Keratinocyte (primary cell): ENCODE data around the gene FIBP. TPM values are rescaled to one million over a fixed set of nuclear protein-coding genes. Genes with fewer than 3 reads are reported as not detected.
A peak's percentile ranks its signal among the peaks of the same experiment; 100 is the strongest.

Experiments used
- DNase-seq: peaks from one replicate; pipeline ENCODE4 v3.0.0-alpha.2; 2011; ENCODE audit warnings: low read depth, missing footprints, low spot score
- FAIRE-seq: peaks from 2 replicates; lab custom pipeline; 2011; peaks lifted over from hg19 to GRCh38; lab: Jason Lieb, UNC
- H2AFZ ChIP-seq: 2 replicates; pipeline ENCODE4 v1.6.0; 2012; ENCODE audit warnings: low read length, control low read depth, inconsistent platforms; ENCODE audit not compliant: control insufficient read depth
- H3K27ac ChIP-seq: 2 replicates; pipeline ENCODE4 v1.5.1; 2011; ENCODE audit warnings: low read length; ENCODE audit not compliant: control insufficient read depth, insufficient read depth
- H3K27me3 ChIP-seq: 3 replicates; pipeline ENCODE4 v1.6.0; 2011; ENCODE audit warnings: low read length; ENCODE audit not compliant: control insufficient read depth, insufficient read depth; ENCODE audit errors: extremely low read depth
- H3K36me3 ChIP-seq, 2 experiments: 2 replicates in 1 of 2; 3 replicates in 1 of 2; pipeline ENCODE4 v1.5.1; 2011; ENCODE audit warnings: low read length in 2 of 2, mild to moderate bottlenecking in 1 of 2; ENCODE audit not compliant: control insufficient read depth in 2 of 2, insufficient read depth in 2 of 2; ENCODE audit errors: extremely low read depth in 1 of 2
- H3K4me1 ChIP-seq: 3 replicates; pipeline ENCODE4 v1.5.1; 2011; ENCODE audit warnings: low read length; ENCODE audit not compliant: control insufficient read depth, insufficient read depth; ENCODE audit errors: extremely low read depth
- H3K4me2 ChIP-seq: 3 replicates; pipeline ENCODE4 v1.6.0; 2011; ENCODE audit warnings: low read depth, low read length; ENCODE audit not compliant: control insufficient read depth, insufficient read depth; ENCODE audit errors: extremely low read depth
- H3K4me3 ChIP-seq, 3 experiments: fragments of 200-600 bp in 1 of 3; sonication (generic) in 1 of 3; 2 replicates in 2 of 3; 3 replicates in 1 of 3; pipeline ENCODE4 v1.5.1; 2011 to 2016; ENCODE audit warnings: low read length in 3 of 3, mild to moderate bottlenecking in 3 of 3, control low read depth in 2 of 3, inconsistent platforms in 1 of 3, low read depth in 1 of 3, mixed read lengths in 1 of 3, mixed run types in 1 of 3, moderate library complexity in 1 of 3; ENCODE audit not compliant: control insufficient read depth in 2 of 3, insufficient read depth in 2 of 3; ENCODE audit errors: extremely low read depth in 1 of 3
- H3K79me2 ChIP-seq: 2 replicates; pipeline ENCODE4 v1.6.0; 2012; ENCODE audit warnings: low read length; ENCODE audit not compliant: control insufficient read depth, insufficient read depth
- H3K9ac ChIP-seq: 3 replicates; pipeline ENCODE4 v1.6.0; 2011; ENCODE audit warnings: low read length; ENCODE audit not compliant: control insufficient read depth, insufficient read depth; ENCODE audit errors: extremely low read depth
- H3K9me1 ChIP-seq: 3 replicates; pipeline ENCODE4 v1.6.0; 2011; ENCODE audit warnings: low read length; ENCODE audit not compliant: control insufficient read depth, insufficient read depth; ENCODE audit errors: extremely low read depth
- H3K9me3 ChIP-seq: 2 replicates; pipeline ENCODE4 v1.5.1; 2012; ENCODE audit warnings: low read depth, low read length; ENCODE audit not compliant: control insufficient read depth
- H4K20me1 ChIP-seq: 3 replicates; pipeline ENCODE4 v1.6.0; 2011; ENCODE audit warnings: low read length; ENCODE audit not compliant: control insufficient read depth, insufficient read depth; ENCODE audit errors: extremely low read depth
- CTCF ChIP-seq, 3 experiments: IDR thresholded peaks in 1 of 3; conservative IDR thresholded peaks in 1 of 3; optimal IDR thresholded peaks in 1 of 3; 2 replicates in 2 of 3; 3 replicates in 1 of 3; pipeline versions ENCODE3 to v1.5.1; 2011; ENCODE audit warnings: low read length in 3 of 3, mild to moderate bottlenecking in 3 of 3, moderate library complexity in 2 of 3, control low read depth in 1 of 3, inconsistent platforms in 1 of 3; ENCODE audit not compliant: insufficient read depth in 2 of 3; ENCODE audit errors: extremely low read depth in 1 of 3
- EZH2 ChIP-seq: IDR thresholded peaks from one replicate; pipeline ENCODE4 v1.6.1; 2012; ENCODE audit warnings: inconsistent platforms, mild to moderate bottlenecking, low read length, moderate library complexity
- dilution Hi-C: fragments of 300-500 bp; cut with MboI; formaldehyde crosslinking; loops from one replicate; pipeline ENCODE4 v1.7.0; 2020; ENCODE audit warnings: low sequenced_read_pairs; ENCODE audit not compliant: extremely low pct_ligation_motif_present
- polyA plus RNA-seq, 5 experiments: library from polyadenylated mRNA; depleted of rRNA in 3 of 5; stranded (reverse) in 3 of 5; stranded (forward) in 1 of 5; unstranded in 1 of 5; fragments of >200 nt; gene quantifications; 1 replicate in 1 of 5; 2 replicates in 3 of 5; 3 replicates in 1 of 5; pipeline versions ENCODE4 v1.2.1 to v1.2.3, GENCODE V29; 2011 to 2012; ENCODE audit warnings: missing spikeins in 2 of 5, low read depth in 1 of 5, low replicate concordance in 1 of 5

FIBP gene
- polyA plus RNA-seq, 1 donor (not counting 4 experiments of a cell fraction or from before 2014, with no cell fraction given), result 95.1 TPM

- peak overlapping the region; percentile 83 to 96 (median 91) for H3K4me3 ChIP-seq
- dilution Hi-C loops, result no loop called here
- DNase-seq (no peak), FAIRE-seq (no peak)
- peaks cover 45% of the 10 kb centered on the region for H4K20me1 ChIP-seq
- peak overlapping the region; percentile 83 for H3K9ac ChIP-seq
- H3K9me3 ChIP-seq, result no peaks in the 10 kb centered on the region
- H3K27ac ChIP-seq, result peak overlapping the region; percentile 50
- peaks cover 7% of the 10 kb centered on the region for H3K9me1 ChIP-seq
- no peak overlapping the region for H2AFZ ChIP-seq
- H3K27me3 ChIP-seq, result no peaks in the 10 kb centered on the region
- H3K4me1 ChIP-seq, result peaks cover 28% of the 10 kb centered on the region
- peak overlapping the region; percentile 100 for H3K4me2 ChIP-seq
- H3K79me2 ChIP-seq, result peaks cover 56% of the 10 kb centered on the region
- TF ChIP-seq EZH2 (no peak), CTCF (optimal IDR thresholded peaks at IDR 0.05 in 1 of 3, IDR thresholded peaks at IDR 0.05 in 1 of 3, conservative IDR thresholded peaks at IDR 0.05 in 1 of 3; ENCODE audit: extremely low read depth in 1 of 3, insufficient read depth in 2 of 3, low read length in 3 of 3) (no peak)
- H3K36me3 ChIP-seq, result peaks cover 35 to 43% of the 10 kb centered on the region in 2 experiments
Observed at GRCh38 chr11:65856689-65857499, 31.4 kb downstream of the FIBP start.

DNA sequence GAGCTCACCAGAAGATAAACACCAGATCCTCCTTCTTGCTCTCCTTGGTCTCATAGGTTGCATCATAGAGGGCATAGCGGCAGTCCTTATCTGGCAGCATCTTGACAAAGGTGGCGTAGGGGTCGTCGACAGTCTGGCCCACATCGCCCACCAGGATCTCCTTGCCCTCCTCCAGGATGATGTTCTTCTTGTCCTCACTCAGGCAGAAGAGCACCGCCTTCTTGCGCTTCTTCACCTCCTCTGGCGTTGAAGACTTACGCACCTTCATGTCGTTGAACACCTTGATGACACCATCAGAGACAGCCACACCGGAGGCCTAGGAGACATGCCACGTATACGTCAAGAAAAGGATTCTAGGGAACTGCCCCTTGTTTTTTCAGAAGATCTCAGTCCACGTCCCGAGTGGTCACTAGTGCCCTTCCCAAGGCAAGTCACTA lies 32.3 kb downstream of the FIBP start:
- Histone ChIP-seq H3K9ac (peak overlapping the region; percentile 83), H3K27ac (no peak overlapping the region), H3K9me3 (no peaks in the 10 kb centered on the region), H4K20me1 (peaks cover 50% of the 10 kb centered on the region), H3K4me2 (peak overlapping the region; percentile 100), H3K4me3 (peak overlapping the region; percentile 83 to 96 (median 91)), H3K36me3 (peaks cover 35 to 46% of the 10 kb centered on the region in 2 experiments), H3K79me2 (peaks cover 47% of the 10 kb centered on the region), H2AFZ (no peak overlapping the region), H3K9me1 (peaks cover 7% of the 10 kb centered on the region), H3K4me1 (peaks cover 24% of the 10 kb centered on the region), H3K27me3 (no peaks in the 10 kb centered on the region)
- DNase-seq (no peak), FAIRE-seq (no peak)
- dilution Hi-C loops, result no loop called here
- TF ChIP-seq EZH2 (no peak), CTCF (optimal IDR thresholded peaks at IDR 0.05 in 1 of 3, IDR thresholded peaks at IDR 0.05 in 1 of 3, conservative IDR thresholded peaks at IDR 0.05 in 1 of 3; ENCODE audit: extremely low read depth in 1 of 3, insufficient read depth in 2 of 3, low read length in 3 of 3) (no peak)
